ENCODE measurements around the gene MYL7. TPM values are rescaled to one million over a fixed set of nuclear protein-coding genes. Genes with fewer than 3 reads are reported as not detected.
A peak's percentile ranks its signal among the peaks of the same experiment; 100 is the strongest.

Gene MYL7
- total RNA-seq, 1 donor from 2014 or later = not detected

- DNase-seq (ENCODE audit: low read depth) = no peak
- peak; percentile 21 for TF ChIP-seq CTCF (conservative IDR thresholded peaks at IDR 0.05; ENCODE audit: low read depth, low read length)
- no peak overlapping the region for H3K4me3 ChIP-seq (ENCODE audit: low read depth, low read length)
Observed at GRCh38 chr7:44138698-44139097, 2.4 kb downstream of the MYL7 start.

GRCh38 chr7:44136731-44137130 is 4.4 kb downstream of the MYL7 start:
- no peak for TF ChIP-seq CTCF (conservative IDR thresholded peaks at IDR 0.05; ENCODE audit: low read depth, low read length)
- no peak for DNase-seq (ENCODE audit: low read depth)
- no peak overlapping the region for H3K4me3 ChIP-seq (ENCODE audit: low read depth, low read length)

- no peak overlapping the region for H3K4me3 ChIP-seq (ENCODE audit: low read depth, low read length)
- DNase-seq (ENCODE audit: low read depth) = no peak
- no peak for TF ChIP-seq CTCF (conservative IDR thresholded peaks at IDR 0.05; ENCODE audit: low read depth, low read length)
Observed at GRCh38 chr7:44134943-44135628, 6.0 kb downstream of the MYL7 start.

GRCh38 chr7:44133295-44133694 is 7.8 kb downstream of the MYL7 start:
- TF ChIP-seq CTCF (conservative IDR thresholded peaks at IDR 0.05; ENCODE audit: low read depth, low read length) = no peak
- DNase-seq (ENCODE audit: low read depth) = no peak
- no peak overlapping the region for H3K4me3 ChIP-seq (ENCODE audit: low read depth, low read length)

GRCh38 chr7:44132039-44132438 is 9.1 kb downstream of the MYL7 start:
- H3K4me3 ChIP-seq (ENCODE audit: low read depth, low read length) = no peak overlapping the region
- no peak for DNase-seq (ENCODE audit: low read depth)
- no peak for TF ChIP-seq CTCF (conservative IDR thresholded peaks at IDR 0.05; ENCODE audit: low read depth, low read length)

GRCh38 chr7:44131173-44132029 is 9.7 kb downstream of the MYL7 start:
- no peak for DNase-seq (ENCODE audit: low read depth)
- no peak overlapping the region for H3K4me3 ChIP-seq (ENCODE audit: low read depth, low read length)
- TF ChIP-seq CTCF (conservative IDR thresholded peaks at IDR 0.05; ENCODE audit: low read depth, low read length) = peak; percentile 71

Data from epithelial cell of proximal tubule (primary cell).